ENCODE data around the gene GAREM1.

DNA sequence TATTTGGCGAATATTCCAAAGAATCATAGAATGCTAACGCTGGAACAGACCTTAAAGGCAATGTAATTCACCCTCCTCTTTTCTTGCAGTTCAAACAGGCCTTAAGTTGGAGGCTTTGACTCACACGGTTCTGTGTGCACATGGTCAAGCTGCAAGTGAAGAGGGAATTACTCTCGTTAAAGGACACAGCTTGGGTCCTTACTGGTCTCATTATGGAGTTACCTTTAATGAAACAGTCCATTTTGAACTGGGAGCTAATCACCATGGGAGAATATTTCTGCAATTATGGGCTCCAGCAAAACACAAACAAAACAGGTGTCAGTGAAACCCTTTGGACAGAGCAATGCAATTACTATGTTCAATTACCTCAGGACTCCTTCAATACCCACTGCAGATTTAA, 135.5 kb downstream of the GAREM1 start:
- TF ChIP-seq, protein P1, sequence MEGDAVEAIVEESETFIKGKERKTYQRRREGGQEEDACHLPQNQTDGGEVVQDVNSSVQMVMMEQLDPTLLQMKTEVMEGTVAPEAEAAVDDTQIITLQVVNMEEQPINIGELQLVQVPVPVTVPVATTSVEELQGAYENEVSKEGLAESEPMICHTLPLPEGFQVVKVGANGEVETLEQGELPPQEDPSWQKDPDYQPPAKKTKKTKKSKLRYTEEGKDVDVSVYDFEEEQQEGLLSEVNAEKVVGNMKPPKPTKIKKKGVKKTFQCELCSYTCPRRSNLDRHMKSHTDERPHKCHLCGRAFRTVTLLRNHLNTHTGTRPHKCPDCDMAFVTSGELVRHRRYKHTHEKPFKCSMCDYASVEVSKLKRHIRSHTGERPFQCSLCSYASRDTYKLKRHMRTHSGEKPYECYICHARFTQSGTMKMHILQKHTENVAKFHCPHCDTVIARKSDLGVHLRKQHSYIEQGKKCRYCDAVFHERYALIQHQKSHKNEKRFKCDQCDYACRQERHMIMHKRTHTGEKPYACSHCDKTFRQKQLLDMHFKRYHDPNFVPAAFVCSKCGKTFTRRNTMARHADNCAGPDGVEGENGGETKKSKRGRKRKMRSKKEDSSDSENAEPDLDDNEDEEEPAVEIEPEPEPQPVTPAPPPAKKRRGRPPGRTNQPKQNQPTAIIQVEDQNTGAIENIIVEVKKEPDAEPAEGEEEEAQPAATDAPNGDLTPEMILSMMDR (IDR thresholded peaks at IDR 0.05): no peak
- no peak for TF ChIP-seq EZH2 (IDR thresholded peaks at IDR 0.05)

All from neural progenitor cell (in vitro differentiated cells).